Upper lobe of right lung (tissue), 1 donor: ENCODE data around the gene RPLP2. TPM values are rescaled to one million over a fixed set of nuclear protein-coding genes. Genes with fewer than 3 reads are reported as not detected.

ENCODE experiments used
- ATAC-seq: fragments of 200-7000 bp; cut with Tn5 transposase; one replicate; pipeline ENCODE4 v1.9.1; 2020; ENCODE audit warnings: mild to moderate bottlenecking, moderate library complexity
- DNase-seq: peaks from one replicate; pipeline ENCODE4 v3.0.0-alpha.2; 2020
- H3K27ac ChIP-seq: fragments of 200-600 bp; one replicate; pipeline ENCODE4 v1.8.0; 2022
- H3K27me3 ChIP-seq: fragments of 200-600 bp; one replicate; pipeline ENCODE4 v1.8.0; 2022; ENCODE audit warnings: mild to moderate bottlenecking
- H3K36me3 ChIP-seq: fragments of 200-600 bp; one replicate; pipeline ENCODE4 v1.8.0; 2022
- H3K4me1 ChIP-seq: fragments of 200-600 bp; one replicate; pipeline ENCODE4 v1.8.0; 2022
- H3K4me3 ChIP-seq: fragments of 200-600 bp; one replicate; pipeline ENCODE4 v1.8.0; 2022; ENCODE audit warnings: mild to moderate bottlenecking
- H3K9me3 ChIP-seq: fragments of 200-600 bp; one replicate; pipeline ENCODE4 v1.8.0; 2022
- intact Hi-C: fragments of 100-400 bp; cut with DNase I; formaldehyde crosslinking; loops from one replicate; pipeline ENCODE4 v1.11.0; 2022
- total RNA-seq: library from RNA; stranded (reverse); fragmentation: NEBNext Ultra II Directional; extraction: Animal tissue kit (Norgen Biotek cat#: 25700); gene quantifications from one replicate; pipeline ENCODE4 v1.2.1, GENCODE V29; 2021
- TF ChIP-seq, protein P1 (sequence below): fragments of 200-600 bp; IDR thresholded peaks from one replicate; pipeline ENCODE4 v1.8.0; 2022; ENCODE audit warnings: antibody characterized with exemption
- donor health status: DM: no; HTN: yes; CAD: no; lungs with severe emphysema.

The RPLP2 gene
- total RNA-seq, 1 donor from 2014 or later = 1,548 TPM

DNA sequence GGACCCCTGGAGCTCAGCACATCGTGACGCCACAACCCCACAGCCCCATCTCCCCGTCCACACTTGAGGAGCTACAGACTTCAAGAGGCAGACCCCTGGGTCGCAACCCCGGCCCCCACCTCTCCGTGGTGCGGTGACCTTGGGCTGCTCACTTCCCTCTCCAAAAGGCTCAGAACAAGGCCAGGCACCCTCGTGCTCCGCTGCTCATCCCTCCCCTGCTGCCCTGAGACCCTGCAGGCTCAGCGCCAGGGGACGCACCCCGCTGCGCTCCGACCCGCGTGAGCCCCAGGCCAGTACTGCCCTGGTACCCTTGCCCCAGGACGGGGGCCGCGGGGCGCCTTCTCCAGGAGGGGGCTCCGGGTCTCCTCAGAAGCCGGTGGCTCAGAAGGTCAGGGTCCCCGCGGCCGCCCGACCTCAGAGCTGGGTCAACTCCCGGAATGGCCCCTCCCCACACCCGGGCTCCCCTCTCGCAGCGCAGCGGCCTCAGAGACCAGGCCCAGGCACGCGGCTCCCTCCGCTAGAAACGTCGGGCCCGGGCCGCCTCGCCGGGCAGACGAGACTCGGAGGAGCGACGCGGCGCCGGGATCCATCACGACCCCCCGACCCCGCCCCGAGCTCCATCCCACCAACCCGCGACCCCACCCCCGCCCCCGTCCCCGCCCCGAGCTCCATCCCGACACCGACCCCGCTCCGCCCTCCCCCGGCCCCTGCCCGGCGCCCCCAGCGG, 33.0 kb upstream of the RPLP2 start:
- ATAC-seq (peak; percentile 40), DNase-seq (peak; percentile 74)
- Histone ChIP-seq H3K36me3 (peaks cover 14% of the 10 kb centered on the region), H3K4me3 (peak overlapping the region; percentile 81), H3K4me1 (peaks cover 23% of the 10 kb centered on the region), H3K27ac (peak overlapping the region; percentile 84), H3K27me3 (no peaks in the 10 kb centered on the region), H3K9me3 (no peaks in the 10 kb centered on the region)
- intact Hi-C loops = no loop called here
- TF ChIP-seq, protein P1, sequence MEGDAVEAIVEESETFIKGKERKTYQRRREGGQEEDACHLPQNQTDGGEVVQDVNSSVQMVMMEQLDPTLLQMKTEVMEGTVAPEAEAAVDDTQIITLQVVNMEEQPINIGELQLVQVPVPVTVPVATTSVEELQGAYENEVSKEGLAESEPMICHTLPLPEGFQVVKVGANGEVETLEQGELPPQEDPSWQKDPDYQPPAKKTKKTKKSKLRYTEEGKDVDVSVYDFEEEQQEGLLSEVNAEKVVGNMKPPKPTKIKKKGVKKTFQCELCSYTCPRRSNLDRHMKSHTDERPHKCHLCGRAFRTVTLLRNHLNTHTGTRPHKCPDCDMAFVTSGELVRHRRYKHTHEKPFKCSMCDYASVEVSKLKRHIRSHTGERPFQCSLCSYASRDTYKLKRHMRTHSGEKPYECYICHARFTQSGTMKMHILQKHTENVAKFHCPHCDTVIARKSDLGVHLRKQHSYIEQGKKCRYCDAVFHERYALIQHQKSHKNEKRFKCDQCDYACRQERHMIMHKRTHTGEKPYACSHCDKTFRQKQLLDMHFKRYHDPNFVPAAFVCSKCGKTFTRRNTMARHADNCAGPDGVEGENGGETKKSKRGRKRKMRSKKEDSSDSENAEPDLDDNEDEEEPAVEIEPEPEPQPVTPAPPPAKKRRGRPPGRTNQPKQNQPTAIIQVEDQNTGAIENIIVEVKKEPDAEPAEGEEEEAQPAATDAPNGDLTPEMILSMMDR = no peak

DNA sequence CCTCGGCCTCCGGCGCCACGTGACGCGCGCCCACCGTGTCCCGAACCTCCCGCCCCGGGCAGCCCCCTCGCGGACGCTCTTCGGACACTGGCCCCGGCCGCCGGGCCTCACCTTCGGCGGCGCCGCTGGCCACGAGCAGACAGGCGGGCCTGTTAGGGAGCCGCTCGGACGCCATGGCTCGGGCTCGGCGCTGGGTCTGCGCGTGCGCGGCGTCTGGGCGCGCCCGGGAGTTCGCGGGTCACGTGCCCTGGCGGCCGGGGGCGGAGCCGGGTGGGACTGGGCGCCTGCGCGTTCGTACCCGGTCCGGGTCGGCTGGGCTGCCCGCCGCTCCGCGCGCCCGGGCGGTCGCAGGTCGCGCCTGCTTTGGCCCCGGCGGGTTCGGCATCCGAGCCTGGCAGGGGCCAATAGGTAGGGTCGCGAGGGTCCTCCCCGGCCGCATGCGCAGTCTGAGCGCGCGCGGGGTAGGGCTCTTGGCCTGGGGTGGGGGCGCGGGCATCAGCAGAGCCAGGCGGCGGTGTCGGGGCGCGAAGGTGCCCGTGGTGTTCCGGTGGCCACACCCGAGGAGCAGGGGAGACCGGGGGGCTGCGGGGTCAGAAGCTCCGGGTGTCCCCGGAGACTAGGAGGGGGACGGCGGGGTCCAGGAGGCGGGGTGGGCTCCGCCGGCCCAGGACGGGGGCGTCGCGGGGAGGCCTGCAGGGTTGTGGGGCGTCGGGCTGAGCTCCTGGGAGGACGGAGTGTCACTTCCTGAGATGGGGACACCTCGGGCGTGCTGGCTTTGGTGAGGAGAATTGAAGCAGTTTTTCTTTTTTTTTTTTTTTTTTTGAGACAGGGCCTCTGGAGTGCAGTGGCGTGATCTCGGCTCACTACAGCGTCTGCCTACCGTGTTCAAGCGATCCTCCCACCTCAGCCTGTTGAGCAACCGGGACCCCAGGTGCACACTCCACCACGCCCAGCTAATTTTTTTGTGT, 32.2 kb upstream of the RPLP2 start, which contains the start of gene GATD1:
Gene GATD1, minus strand, starts transcription at position 200 of the 968 bp plus-strand sequence. Its CDS starts 25 bp downstream, at position 175.
- TF ChIP-seq, protein P1 = no peak

DNA sequence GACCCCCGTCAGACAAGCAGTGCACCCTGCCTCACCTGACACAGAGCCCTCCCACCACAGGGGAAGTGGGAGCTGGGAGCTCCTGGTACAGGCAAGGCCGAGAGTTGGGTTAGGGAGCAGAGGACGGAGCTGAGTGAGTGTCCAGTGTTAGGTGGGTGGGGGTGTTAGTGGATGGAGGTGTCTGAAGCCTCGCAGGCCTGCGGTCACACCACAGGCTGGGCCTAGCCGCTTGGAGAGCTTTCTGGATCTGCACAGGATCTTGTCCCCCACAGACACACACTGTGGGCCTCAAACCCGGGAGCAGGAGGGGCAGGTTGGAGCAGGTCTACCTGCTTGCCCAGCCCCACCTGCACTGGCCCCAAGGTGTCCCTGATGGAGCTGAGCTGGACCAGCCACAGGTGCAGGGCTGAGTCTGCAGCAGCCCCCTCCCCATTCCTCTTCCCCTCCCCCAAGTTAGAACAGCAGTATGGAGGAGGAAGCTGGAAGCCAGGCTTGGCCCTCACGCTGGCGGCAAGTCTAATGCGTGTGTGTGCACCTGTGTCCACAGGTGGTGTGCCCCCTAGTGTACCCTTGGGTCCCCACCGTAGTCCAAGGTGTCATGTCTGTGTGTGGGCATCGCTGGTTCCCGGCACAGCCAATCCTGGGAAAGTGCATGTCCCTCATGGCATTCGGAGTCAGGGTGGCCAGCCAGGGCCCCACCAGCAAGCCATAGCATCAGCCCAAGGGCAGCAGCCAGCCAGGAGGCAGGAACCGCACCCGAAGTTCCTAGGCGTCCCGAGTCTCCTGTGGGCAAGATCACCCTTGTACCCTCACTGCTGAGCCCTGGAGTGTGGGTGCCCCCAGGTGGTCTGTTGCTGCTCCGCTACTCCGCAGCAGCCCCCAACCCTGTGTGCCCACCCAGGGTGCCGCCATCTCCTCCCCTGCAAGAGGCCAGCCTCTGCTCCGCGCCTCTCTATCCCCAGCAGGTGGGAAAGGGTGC, 30.5 kb upstream of the RPLP2 start:
- Histone ChIP-seq H3K27me3 (no peaks in the 10 kb centered on the region), H3K4me3 (no peak overlapping the region), H3K36me3 (no peaks in the 10 kb centered on the region), H3K4me1 (peaks cover 23% of the 10 kb centered on the region), H3K9me3 (no peaks in the 10 kb centered on the region), H3K27ac (no peak overlapping the region)
- TF ChIP-seq, protein P1 = no peak
- intact Hi-C loops = no loop called here
- ATAC-seq = no peak
- DNase-seq = peak; percentile 63

More for the DNA sequence above, 32.2 kb upstream of the RPLP2 start, which contains the start of gene GATD1:
- Histone ChIP-seq H3K36me3 (peaks cover 13% of the 10 kb centered on the region), H3K9me3 (no peaks in the 10 kb centered on the region), H3K4me1 (peaks cover 23% of the 10 kb centered on the region), H3K27ac (peak within 1 kb of the TSS; percentile 84), H3K27me3 (no peaks in the 10 kb centered on the region), H3K4me3 (peak within 1 kb of the TSS; percentile 81)
- intact Hi-C loops = no loop called here
- DNase-seq (peak; percentile 97), ATAC-seq (peak; percentile 92)

DNA sequence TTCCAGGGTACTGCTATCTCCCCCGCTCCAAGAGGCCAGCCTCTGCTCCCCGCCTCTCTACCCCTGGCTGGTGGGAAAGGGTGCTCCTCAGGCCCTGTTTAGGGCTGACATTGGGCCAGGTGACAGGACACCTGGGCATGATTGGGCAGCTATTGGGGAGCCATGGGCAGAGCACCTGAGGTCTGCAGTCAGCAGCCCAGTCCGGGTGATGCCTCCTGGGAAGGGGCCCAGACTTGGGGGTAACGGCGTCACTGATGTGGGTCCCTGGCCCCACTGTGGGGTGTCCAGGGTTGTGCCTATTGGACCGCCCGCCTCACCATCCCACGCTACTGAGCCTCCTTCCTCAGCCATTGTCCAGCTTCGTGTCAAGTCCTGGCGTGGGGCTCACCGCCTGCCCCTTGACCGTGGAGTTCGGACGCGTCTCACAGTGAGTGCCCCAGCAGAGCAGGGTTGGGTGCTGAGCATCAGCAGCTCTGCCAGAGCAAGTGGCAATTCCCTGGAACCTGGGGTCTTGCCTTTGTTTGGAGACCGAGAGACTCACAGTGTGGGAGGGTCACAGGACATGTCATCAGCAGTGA, 29.7 kb upstream of the RPLP2 start:
- intact Hi-C loops = no loop called here
- no peaks in the 10 kb centered on the region for H3K27me3 ChIP-seq
- H3K4me1 ChIP-seq = peaks cover 22% of the 10 kb centered on the region
- ATAC-seq = no peak
- H3K27ac ChIP-seq = no peak overlapping the region
- no peak overlapping the region for H3K4me3 ChIP-seq
- H3K36me3 ChIP-seq = no peaks in the 10 kb centered on the region
- H3K9me3 ChIP-seq = no peaks in the 10 kb centered on the region
- DNase-seq = no peak
- TF ChIP-seq, protein P1 = no peak
